ENCODE data around the gene DLGAP4.

The DLGAP4 gene

GRCh38 chr20:36572701-36573102 is 266.6 kb downstream of the DLGAP4 start:
- Histone ChIP-seq H3K4me3 (ENCODE audit: insufficient read depth in 1 of 2, low read depth in 1 of 2, low read length in 2 of 2) (peak overlapping the region; percentile 46 to 68), H3K9me3 (ENCODE audit: control insufficient read depth, low read length) (no peaks in the 10 kb centered on the region), H3K36me3 (ENCODE audit: control insufficient read depth in 1 of 2, insufficient read depth in 2 of 2, low read depth in 1 of 2, low read length in 2 of 2) (no peaks in the 10 kb centered on the region), H2BK15ac (ENCODE audit: low read depth, poor library complexity, severe bottlenecking) (no peak overlapping the region), H3K27me3 (ENCODE audit: control insufficient read depth in 1 of 2, insufficient read depth in 1 of 2, low read length in 2 of 2) (no peaks in the 10 kb centered on the region), H3K4me2 (ENCODE audit: low read length, poor library complexity, severe bottlenecking) (peak overlapping the region; percentile 76), H3K27ac (ENCODE audit: low read length, poor library complexity, severe bottlenecking) (peak overlapping the region; percentile 72), H2BK120ac (ENCODE audit: low read depth, low read length) (peak overlapping the region; percentile 59), H3K23ac (ENCODE audit: low read length in 2 of 2) (peak overlapping the region in 1 of 2 experiments; percentile 83), H3K18ac (ENCODE audit: low read depth in 1 of 2, low read length in 2 of 2) (peak overlapping the region; percentile 44 to 96), H3K14ac (ENCODE audit: low read length in 2 of 2) (peak overlapping the region in 1 of 2 experiments; percentile 90), H4K8ac (ENCODE audit: low read length) (peak overlapping the region; percentile 99), H4K91ac (ENCODE audit: low read length) (peak overlapping the region; percentile 67), H3K4me1 (ENCODE audit: control insufficient read depth, insufficient read depth, low read depth, low read length) (peaks cover 26% of the 10 kb centered on the region), H2BK12ac (ENCODE audit: low read length in 2 of 2) (peak overlapping the region in 1 of 2 experiments; percentile 96), H2AK5ac (ENCODE audit: low read length, severe bottlenecking) (peak overlapping the region; percentile 49), H3K4ac (ENCODE audit: low read depth in 1 of 2, low read length in 2 of 2) (peak overlapping the region; percentile 42), H3K79me1 (replicated peaks; ENCODE audit: low read length, poor library complexity, severe bottlenecking) (no peaks in the 10 kb centered on the region), H2AFZ (ENCODE audit: low read depth, low read length) (peak overlapping the region; percentile 81), H2BK5ac (ENCODE audit: low read depth, low read length, poor library complexity, severe bottlenecking) (no peak overlapping the region), H3K9ac (ENCODE audit: low read length) (peak overlapping the region; percentile 62)
- DNase-seq: peak; percentile 74
- WGBS: 4% methylated on average over 20 of the region's 20 CpGs

GRCh38 chr20:36573103-36573797 is 267.1 kb downstream of the DLGAP4 start, which contains the start of gene TGIF2:
Gene TGIF2 (plus strand): TSS chr20:36573597. CDS start chr20:36578775, 5,178 bp downstream.
- Histone ChIP-seq H2AFZ (ENCODE audit: low read depth, low read length) (peak within 1 kb of the TSS; percentile 81), H4K8ac (ENCODE audit: low read length) (peak within 1 kb of the TSS; percentile 99), H3K4me2 (ENCODE audit: low read length, poor library complexity, severe bottlenecking) (peak within 1 kb of the TSS; percentile 77), H2BK15ac (ENCODE audit: low read depth, poor library complexity, severe bottlenecking) (peak within 1 kb of the TSS; percentile 88), H2BK12ac (ENCODE audit: low read length in 2 of 2) (peak within 1 kb of the TSS in 1 of 2 experiments; percentile 96), H4K91ac (ENCODE audit: low read length) (peak within 1 kb of the TSS; percentile 67), H3K27ac (ENCODE audit: low read length, poor library complexity, severe bottlenecking) (peak within 1 kb of the TSS; percentile 72), H3K14ac (ENCODE audit: low read length in 2 of 2) (peak within 1 kb of the TSS; percentile 78 to 90), H3K18ac (ENCODE audit: low read depth in 1 of 2, low read length in 2 of 2) (peak within 1 kb of the TSS; percentile 95 to 96), H3K4me1 (ENCODE audit: control insufficient read depth, insufficient read depth, low read depth, low read length) (peaks cover 26% of the 10 kb centered on the region), H2AK5ac (ENCODE audit: low read length, severe bottlenecking) (peak within 1 kb of the TSS; percentile 49), H3K9me3 (ENCODE audit: control insufficient read depth, low read length) (no peaks in the 10 kb centered on the region), H3K36me3 (ENCODE audit: control insufficient read depth in 1 of 2, insufficient read depth in 2 of 2, low read depth in 1 of 2, low read length in 2 of 2) (no peaks in the 10 kb centered on the region), H3K4ac (ENCODE audit: low read depth in 1 of 2, low read length in 2 of 2) (peak within 1 kb of the TSS; percentile 81 to 89), H3K4me3 (ENCODE audit: insufficient read depth in 1 of 2, low read depth in 1 of 2, low read length in 2 of 2) (peak within 1 kb of the TSS; percentile 71 to 76), H3K79me1 (replicated peaks; ENCODE audit: low read length, poor library complexity, severe bottlenecking) (no peaks in the 10 kb centered on the region), H3K27me3 (ENCODE audit: control insufficient read depth in 1 of 2, insufficient read depth in 1 of 2, low read length in 2 of 2) (no peaks in the 10 kb centered on the region), H2BK120ac (ENCODE audit: low read depth, low read length) (peak within 1 kb of the TSS; percentile 92), H3K9ac (ENCODE audit: low read length) (peak within 1 kb of the TSS; percentile 62), H3K23ac (ENCODE audit: low read length in 2 of 2) (peak within 1 kb of the TSS; percentile 22 to 92), H2BK5ac (ENCODE audit: low read depth, low read length, poor library complexity, severe bottlenecking) (no peak within 1 kb of the TSS)
- WGBS: 2% methylated on average over 42 of the region's 80 CpGs
- DNase-seq: peak; percentile 84

GRCh38 chr20:36573798-36574365 is 267.7 kb downstream of the DLGAP4 start:
- Histone ChIP-seq H3K36me3 (ENCODE audit: control insufficient read depth in 1 of 2, insufficient read depth in 2 of 2, low read depth in 1 of 2, low read length in 2 of 2) (peaks cover 0 to 5% of the 10 kb centered on the region in 2 experiments), H3K27me3 (ENCODE audit: control insufficient read depth in 1 of 2, insufficient read depth in 1 of 2, low read length in 2 of 2) (no peaks in the 10 kb centered on the region), H3K23ac (ENCODE audit: low read length in 2 of 2) (peak overlapping the region; percentile 22 to 92), H2BK5ac (ENCODE audit: low read depth, low read length, poor library complexity, severe bottlenecking) (no peak overlapping the region), H3K79me1 (replicated peaks; ENCODE audit: low read length, poor library complexity, severe bottlenecking) (peaks cover 3% of the 10 kb centered on the region), H4K8ac (ENCODE audit: low read length) (peak overlapping the region; percentile 69), H3K18ac (ENCODE audit: low read depth in 1 of 2, low read length in 2 of 2) (peak overlapping the region; percentile 61 to 95), H4K91ac (ENCODE audit: low read length) (no peak overlapping the region), H3K14ac (ENCODE audit: low read length in 2 of 2) (peak overlapping the region; percentile 66 to 78), H3K9ac (ENCODE audit: low read length) (peak overlapping the region; percentile 62), H2BK120ac (ENCODE audit: low read depth, low read length) (peak overlapping the region; percentile 92), H3K4me1 (ENCODE audit: control insufficient read depth, insufficient read depth, low read depth, low read length) (peaks cover 26% of the 10 kb centered on the region), H2AFZ (ENCODE audit: low read depth, low read length) (no peak overlapping the region), H3K27ac (ENCODE audit: low read length, poor library complexity, severe bottlenecking) (peak overlapping the region; percentile 41), H2AK5ac (ENCODE audit: low read length, severe bottlenecking) (no peak overlapping the region), H3K4ac (ENCODE audit: low read depth in 1 of 2, low read length in 2 of 2) (peak overlapping the region; percentile 81 to 89), H3K9me3 (ENCODE audit: control insufficient read depth, low read length) (no peaks in the 10 kb centered on the region), H2BK12ac (ENCODE audit: low read length in 2 of 2) (peak overlapping the region in 1 of 2 experiments; percentile 38), H3K4me3 (ENCODE audit: insufficient read depth in 1 of 2, low read depth in 1 of 2, low read length in 2 of 2) (peak overlapping the region; percentile 71 to 76), H3K4me2 (ENCODE audit: low read length, poor library complexity, severe bottlenecking) (peak overlapping the region; percentile 77), H2BK15ac (ENCODE audit: low read depth, poor library complexity, severe bottlenecking) (peak overlapping the region; percentile 88)
- 2% methylated on average over 27 of the region's 53 CpGs for WGBS
- peak; percentile 47 for DNase-seq
